Activated T-helper 9 cell treated with anti-CD3 and anti-CD28 coated beads, Interleukin-2, amount 50 U/mL, for 16 hours (primary cell): Measurements from ENCODE around the gene NOL9.

Experiments used
- DNase-seq: peaks from one replicate; pipeline ENCODE4 v3.0.0-alpha.2; 2020; ENCODE audit warnings: low read depth

NOL9 gene

DNA sequence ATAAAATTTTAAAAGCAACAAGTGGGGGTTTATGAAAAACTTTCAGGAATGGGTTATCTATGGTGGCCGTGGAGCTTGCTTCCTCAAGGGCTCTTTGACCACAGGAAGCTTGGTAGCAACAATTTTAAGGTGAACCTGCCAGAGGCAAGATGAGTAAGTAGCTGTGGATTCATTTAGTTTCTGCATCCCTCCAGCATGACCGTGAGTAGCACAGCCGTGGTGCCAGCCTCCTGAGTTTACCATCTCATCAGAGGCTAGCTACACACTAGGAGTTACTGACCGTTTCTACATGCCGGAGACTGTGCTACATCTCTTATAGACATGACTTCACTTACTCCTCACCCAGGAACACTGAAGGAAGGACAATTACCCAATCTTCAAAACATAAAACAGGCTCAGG is 32.8 kb downstream of the NOL9 start:
- no peak for DNase-seq

DNA sequence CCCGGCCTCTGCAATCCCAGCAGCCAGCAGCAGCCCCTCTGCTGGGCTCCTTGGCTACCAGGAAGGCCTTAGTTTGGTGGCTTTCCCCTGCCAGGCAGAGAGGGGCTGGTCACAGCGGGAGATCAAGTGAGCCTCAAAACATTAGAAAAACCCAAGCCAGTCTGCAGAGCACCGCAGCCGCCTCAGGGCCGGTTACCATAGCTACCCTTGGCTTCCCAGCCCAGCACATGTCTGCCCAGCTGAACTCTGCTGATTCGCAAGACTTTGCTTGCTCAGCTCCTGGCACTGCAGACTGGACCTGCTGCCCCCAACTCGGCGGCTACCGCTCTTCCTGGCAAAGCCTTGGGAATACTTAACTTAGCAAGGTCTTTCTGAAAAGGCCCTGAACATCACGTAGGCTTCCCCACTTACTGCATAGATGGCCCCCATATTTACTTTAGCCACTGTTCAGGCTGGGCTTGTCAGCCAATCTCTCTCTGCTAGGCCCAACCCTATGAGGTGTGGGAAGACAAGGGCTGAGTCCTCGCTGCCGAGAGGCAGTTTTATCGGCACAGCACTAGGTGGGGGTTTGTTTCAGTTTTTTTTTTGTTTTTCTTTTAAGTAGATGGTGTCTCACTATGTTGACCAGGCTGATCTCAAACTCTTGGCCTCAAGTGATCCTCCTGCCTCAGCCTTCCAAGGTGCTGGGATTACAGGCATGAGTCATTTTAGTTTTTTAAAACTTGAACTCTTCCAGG is 34.2 kb downstream of the NOL9 start:
- DNase-seq = no peak

DNA sequence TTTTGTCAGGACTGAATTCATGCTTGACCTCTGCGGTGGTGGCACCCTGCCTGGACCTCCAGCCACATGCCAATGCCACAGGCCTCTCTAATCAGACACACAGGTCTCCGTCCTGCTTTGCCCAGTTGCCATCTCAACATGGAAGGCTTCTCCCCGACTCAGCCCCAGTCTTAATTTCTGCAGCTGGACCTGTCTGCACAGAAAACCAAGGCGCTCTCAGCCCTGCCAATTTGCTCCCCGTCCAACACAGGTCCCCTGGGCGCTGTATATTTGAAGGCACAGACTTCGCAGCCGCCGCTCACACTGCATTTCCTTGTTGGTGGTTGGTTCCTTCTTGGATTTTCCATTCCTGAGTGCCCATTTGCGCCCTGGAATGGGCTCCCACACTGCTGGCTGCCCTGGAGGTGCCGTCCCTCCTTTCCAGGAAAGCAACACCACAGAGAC is 34.8 kb downstream of the NOL9 start:
- no peak for DNase-seq

DNA sequence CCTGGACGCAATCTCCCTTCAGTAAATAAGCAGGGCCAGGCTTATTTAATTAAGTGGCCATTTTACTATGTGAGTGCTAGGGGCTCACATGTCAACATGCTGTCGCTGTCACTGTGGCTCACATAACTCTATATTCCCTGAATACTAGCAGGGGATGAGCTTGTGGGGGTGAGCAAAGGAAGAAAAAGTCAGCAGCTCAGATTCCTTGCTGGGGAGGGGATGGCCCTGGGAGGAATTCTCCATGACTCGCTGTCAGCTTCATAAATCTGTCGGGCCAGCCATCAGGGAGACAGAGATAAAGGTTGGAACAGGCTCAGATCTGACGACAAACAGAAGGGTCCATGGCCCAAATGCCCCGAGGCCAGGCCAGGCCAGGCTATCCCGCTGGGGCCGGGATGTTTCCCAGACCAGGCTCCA is 36.9 kb downstream of the NOL9 start:
- DNase-seq = no peak

DNA sequence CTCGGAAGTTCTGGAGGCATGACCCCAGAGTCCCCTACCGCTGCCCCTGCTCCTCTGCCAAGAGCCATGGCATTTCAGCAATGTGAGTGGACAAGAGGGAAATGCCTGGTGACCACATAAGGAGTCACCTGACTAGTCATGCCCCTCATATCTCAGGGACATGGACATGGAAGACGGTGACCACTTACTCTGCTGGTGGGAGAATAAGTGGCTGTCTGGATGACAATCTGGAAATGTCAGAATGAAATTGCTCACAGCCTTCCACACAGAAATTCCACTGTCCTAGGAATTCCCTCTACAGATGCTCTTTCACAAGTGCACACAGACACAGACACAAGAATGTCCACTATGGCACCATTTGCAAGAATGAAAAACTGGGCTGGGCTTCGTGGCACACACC is 38.5 kb downstream of the NOL9 start:
- no peak for DNase-seq

DNA sequence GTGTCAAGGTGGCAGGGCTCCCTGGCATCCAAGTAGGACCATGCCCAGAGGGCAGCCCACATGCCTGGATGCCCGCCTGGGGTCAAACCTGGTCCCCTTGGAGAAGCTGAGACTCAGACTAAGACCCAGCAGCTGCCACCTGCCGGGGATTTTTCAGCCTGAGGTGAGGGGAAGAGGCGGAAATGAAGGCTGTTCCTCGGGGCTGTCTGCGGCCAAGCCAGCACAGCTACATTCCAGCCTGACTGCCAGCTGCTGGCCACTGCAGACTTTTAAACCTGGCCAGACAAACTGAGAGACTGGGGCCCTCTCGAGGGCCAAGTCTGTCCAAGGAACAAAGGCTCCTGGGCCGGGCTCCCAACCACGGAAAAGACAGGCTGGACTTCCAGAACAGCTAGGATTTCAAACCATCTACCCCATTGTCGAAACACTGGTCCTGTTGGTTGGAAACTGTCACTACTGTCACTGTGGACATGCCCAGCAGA is 41.0 kb downstream of the NOL9 start:
- no peak for DNase-seq

DNA sequence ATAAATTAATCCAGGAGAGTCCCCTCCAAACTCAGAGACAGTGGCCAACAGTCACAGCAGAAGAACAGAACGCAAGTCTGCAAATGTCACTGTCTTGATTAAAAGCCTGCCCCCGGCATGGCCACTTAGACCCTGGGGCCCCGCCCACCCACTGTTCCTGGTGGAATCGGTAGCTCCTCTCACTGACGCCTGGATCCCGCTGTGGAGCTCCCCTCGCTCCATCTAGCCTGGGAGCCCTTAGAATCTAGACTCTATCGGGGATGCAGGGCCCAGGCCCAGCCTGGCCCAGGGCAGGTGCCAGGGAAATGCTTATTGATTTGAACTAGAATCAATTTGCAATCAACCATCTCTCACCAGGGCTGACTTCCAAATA is 41.4 kb downstream of the NOL9 start:
- DNase-seq = no peak

DNA sequence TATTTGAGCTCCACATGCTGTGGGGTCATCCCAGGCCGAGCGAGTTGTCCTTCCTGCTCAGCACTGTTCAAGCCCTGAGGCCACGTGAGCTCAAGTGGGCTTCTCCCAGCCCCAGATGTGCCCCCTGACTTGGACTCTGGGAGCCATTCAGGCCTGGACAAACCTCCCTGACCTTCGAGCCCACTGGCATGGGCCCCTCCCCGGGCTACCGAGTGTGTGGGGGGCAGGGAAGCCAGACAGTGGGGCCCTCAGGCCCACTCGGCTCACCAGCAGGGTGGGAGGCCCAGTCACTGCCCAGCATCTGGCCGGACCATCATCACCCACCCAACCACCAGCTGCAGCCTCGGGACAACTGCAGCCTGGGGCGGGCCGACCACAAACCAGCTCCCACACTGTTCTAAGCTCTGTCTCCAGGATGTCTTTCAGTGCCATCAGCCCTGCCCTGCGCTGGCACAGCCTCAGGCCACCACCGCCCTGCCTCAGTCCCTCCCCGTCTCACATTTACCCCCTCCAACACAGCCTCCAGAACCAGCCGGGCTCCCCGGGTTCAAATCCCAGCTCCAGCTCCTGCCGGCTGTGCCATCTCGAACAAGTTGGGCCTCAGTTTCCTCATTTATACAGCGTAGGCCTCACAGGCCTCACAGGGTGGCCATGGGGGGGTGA is 41.9 kb downstream of the NOL9 start:
- DNase-seq = no peak

DNA sequence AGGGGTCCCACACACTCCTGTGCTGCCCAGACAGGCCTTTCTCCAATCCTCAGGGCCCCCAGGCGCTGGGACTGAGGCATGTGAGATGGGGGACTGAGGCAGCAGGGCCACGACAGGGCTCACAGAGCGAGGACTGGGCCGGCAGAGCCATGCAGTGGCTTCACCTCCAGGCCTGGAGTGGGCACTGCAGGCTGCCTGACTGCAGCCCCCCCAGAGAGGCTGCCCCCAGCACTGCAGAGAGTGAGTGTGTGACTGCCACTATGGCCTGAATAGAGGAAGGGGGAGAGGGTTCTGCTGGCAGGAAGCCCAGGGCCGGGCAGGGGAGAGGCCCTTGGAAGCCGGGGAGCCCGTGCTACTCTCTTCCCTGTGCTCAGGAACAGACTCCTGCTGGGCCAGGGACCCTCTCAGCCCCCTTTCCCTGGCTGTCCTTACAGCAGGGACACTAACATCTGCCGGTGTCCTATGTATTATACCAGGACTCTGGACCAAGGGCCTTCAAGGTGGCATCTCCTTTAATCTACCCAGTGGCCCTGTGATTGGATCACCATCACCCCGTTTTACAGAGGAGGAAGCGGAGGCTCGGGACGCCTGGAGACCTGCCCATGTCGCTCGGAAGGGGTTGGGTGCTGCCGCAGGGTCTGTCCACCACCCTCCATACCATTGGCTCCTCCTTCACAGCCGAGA is 42.6 kb downstream of the NOL9 start:
- DNase-seq = no peak

DNA sequence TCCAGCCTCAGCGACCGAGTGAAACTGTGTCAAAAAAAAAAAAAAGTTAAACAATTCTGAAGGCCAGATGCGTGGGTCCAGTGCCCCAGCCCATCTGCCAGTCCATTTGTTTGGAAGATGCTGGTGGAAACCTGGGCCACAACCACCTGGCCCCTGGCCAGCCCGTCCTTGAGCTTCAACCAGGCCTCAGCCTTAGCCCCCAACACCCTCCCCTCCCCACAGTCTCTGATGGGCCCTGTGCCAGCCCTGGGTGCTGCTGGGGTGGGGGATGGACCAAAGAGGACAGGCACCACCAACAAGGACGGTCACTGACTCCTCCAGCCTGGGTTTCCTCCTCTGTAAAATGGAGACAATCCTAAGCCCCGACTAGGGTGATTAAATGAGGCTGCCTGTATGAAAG is 43.3 kb downstream of the NOL9 start:
- no peak for DNase-seq

DNA sequence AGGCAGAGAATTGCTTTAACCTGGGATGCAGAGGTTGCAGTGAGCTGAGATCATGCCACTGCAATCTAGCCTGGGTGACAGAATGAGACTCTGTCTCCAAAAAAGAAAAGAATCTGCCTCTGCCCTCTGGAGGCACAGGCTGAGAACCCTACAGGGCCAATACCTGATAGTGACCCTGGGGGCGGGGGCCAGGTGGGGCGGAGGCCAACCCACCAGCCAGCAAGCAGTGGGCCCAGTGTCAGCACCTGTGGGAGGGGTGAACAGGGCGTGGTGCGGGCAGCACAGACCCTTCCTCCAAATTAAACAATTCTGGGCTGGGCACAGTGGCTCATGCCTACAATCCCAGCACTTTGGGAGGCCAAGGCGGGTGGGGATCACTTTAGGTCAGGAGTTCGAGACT is 43.8 kb downstream of the NOL9 start:
- no peak for DNase-seq

DNA sequence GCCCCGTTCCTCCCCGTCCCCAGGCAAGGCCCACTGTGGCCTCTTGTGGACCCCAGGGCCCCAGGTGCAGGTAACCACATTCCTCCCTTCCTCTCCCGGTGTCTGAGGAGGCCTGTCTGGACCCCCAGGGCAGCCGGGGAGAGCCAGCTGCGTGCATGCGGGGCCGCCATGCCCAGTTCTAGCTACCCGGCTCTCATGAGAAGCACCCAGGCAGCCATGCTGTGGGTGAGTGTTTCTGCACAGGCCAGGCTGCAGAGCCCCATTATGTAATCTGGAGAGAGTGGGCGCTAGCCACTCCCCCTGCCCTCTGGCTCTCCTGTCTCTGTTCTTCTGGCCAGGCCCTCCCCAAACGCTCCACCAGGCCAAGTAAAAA is 44.4 kb downstream of the NOL9 start:
- DNase-seq = no peak

DNA sequence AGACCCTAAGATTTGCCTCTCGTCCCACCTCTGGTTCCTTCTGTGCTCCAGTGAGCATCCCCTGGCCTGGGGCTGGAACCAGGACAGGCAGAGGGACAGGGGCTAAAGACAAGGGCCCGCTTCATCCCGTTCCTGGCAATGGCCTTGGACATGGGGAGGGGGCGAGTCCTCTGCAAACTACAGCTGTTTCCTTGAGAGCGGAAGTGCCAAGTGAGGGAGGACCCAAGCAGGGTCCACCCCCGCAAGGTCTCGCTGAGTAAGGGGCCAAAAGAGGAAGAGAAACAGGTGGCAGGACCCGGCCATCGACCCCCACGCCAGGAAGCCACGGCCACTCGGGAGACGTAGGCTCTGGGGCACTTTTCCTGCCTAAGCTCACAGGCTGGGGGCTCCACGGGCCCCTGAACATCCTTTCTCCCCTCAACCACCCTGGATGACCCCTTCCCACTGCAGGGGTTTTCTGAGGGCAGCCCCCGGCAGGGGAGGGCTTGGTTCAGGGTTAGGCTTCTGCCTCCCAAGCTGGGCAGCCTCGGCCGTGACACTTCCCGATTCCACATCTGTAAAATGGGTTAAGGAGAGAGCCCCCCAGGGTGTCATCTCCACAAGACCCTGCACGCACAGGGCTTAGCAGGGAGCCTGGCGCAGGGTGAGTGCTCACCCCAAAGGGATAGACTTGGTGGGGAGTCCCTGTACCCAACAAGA is 44.9 kb downstream of the NOL9 start:
- no peak for DNase-seq

DNA sequence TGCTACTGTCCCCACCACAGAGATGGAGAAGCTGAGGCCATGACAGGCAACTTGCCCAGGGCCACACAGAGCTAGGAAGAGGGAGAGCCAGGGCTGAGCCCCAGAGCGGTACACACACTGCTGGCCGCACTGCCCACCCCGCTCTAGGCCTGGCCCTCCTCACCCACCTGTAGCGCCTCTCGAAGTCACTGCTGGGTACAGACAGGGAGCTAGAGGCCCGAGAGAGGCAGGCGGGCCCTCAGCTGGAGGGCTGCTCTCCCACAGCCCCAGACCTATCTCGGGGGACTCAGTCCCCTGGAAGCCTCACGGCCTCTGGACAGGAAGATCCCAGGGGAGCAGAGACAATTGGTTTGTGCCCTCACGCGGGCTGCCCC is 45.5 kb downstream of the NOL9 start:
- no peak for DNase-seq

DNA sequence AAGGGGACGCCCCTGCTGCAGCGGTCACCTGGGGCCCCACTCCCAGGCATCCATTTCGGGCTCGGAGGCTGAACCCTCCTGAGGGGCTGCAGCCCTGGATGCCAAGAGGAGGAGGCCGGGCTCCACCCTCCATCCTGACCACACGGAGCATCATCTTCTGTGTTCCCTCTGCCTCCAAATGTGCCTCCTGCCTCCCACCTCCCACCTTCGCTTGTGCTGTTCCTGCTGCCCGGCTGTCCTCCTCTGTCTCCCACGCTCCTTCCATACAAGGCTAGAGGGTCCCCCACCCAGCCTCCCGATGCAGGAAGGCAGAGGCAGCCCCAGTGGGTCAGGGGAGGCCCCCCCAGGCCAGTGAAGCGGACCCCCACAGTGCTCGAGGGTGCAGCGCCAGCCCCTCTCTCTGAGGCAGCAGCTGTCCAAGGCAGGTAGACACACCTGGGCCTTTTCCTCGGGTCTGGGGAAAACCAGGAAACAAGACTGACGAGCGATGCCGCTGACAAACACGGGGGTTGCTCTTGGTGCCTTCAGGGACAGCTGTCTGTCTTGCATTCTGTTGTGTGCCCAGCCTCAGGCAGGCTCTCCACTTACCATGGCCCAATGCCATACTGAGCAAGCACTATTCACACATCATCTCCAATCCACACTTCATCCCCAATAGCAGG is 46.0 kb downstream of the NOL9 start:
- DNase-seq = no peak

DNA sequence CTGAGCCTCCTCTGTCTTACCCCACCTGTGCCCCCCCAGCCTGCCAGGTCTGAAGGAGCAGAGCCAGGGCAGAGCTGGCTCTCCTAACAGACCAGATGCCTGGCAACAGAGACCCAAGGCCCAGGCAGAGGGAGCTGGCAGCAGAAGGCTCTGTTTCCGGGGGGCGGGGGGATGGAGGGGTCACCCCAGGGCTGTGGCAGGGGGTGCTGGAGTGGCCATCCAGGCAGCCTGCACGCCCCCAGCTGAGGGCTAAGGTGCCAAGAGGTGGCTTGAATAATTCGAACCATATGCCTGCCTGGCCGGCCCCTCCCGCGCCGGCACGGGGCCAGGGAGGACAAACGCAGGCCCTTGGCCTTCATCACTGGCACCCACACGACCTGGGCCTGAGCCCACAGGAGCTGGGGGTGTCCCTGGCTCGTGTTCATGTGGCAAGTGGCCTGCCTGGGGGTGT is 46.8 kb downstream of the NOL9 start:
- DNase-seq = no peak

DNA sequence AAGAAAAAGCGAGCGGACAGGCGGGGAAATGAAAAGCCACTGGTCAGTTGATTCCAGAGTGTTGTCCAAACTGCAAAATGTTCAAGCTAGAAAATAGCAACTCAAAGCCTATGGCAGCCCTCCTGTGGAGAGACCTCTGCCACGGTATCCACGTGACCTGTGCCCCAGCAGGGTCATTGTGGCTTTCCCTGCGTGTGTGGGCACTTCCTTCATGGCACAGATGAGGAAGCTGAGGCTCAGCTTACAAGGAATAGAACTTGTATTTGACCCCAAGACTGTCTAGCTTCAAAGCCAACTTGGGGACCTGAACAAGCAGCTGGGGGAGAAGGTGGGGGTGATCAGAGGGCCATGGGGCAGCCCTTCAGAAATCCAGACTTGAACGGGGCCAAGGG is 47.3 kb downstream of the NOL9 start:
- DNase-seq = no peak

DNA sequence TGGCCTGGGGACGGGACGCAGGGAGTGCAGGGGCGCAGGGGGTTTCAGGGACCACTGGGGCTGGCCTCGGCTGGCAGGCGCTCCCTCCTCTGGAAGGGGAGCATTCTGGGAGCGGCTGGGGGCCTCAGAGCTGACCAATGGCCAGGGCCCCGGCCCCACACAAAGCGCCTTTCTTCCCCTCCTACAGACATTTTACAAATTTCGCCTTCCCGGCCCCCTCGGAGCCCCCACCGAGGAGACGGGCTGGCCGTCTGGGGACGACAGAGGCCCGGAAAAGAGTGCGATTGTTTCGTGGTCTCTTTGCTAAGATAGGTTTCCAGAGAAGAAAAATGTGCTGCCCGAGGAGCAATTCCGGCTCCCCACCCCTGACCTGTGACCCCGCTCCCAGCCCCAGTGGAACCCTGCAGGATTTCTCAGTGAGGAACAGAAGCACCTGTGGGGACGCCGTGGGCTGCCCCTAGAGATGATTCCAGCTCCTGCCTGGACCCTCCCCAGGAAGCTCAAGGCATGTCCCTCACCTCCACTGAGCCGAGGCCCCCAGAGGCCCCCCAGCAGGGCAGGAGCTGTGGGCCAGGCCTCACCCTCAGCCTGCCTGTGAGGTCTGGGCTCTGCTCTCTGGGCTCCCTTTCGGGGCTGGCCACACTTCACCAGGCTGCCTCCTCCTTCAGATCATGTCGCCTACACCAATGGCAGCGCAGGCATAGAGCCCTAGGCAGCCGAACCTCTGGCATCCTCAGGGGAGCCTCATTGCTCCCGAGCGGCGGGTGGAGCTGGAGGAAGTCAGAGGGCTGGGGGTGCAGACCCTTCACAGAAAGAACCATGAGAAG is 47.9 kb downstream of the NOL9 start:
- no peak for DNase-seq

DNA sequence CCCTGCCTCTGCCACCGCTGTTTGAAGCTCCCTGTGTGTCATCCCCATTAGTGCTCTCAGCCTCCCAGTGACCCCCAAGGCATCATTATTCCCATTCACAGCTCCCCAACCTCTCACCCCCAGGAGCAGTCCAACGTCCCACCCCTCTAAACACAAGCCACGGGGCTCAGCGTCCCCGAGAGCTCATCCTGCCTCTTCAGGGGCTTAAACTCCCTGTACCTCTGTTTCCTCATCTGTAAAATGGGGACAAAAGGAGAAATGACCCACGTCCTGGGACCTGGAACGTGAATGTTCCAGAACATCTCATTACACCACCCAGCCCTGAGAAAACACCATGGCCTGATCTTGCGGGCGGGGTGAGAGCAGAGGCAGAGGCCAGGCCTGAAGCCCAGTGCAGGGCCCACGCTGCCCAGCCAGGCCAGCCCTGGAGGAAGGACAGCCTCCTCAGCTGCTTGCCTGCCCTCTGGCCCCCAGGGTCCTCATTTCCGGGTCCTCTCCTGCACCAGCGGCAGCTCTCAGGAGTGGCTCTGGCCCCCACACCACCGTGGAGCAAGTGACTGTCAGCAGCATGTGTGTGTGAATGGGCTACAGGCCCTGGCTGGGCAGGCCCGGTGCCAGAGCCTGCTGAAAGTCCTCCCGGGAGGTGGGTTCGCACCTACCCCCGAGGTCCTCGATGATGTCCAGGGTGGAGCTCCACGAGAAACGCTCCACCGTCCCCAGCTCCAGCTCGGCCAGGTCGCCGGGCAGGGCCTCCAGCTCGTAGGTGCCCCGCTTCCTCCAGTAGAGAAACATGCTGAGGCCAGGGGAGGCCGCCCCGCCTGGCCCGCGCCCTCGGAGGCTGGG is 48.7 kb downstream of the NOL9 start:
- no peak for DNase-seq

DNA sequence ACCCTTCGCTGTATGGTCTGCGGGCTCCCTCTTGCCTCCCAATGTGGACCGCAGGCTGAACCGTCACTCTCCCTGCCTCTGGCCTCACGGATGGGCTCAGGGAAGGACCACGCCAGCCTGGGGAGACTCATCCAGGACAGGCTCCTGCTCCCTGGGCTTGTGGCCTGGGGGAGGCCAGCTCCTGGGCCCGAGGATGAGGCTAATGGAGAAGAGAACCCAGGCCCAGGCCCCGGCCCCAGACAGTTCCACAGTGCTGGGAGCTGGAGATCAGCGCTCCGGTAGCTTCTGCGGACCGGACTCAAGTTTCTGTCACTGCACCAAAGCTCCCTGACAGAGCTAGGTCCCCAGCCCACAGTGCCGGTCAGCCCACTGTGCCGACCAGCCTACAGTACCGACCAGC is 49.4 kb downstream of the NOL9 start:
- DNase-seq = no peak
